ENCODE data around the gene TSPAN9.
A peak's percentile ranks its signal among the peaks of the same experiment; 100 is the strongest.

The TSPAN9 gene

DNA sequence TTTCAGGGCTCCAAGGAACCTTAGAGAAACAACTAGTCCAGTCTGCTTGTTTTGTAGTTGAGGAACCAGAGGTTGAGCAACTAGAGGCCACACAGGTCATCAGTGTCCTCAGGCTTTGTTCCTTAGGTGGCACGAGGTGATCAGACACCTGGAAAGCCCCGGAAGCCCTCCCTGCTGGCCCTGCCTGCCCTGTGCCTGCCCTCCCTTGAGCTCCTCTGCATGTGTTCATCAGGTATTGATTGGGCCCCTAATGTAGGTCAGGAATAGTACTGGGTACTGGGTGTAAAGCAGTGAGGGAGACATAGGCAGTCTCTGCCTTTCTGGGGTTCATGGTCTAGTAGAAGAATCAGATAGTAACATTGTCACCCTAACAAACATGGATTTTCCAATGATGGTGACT lies 114.3 kb downstream of the TSPAN9 start:
- Mint-ChIP-seq H3K4me1 (peaks cover 16% of the 10 kb centered on the region), H3K27me3 (ENCODE audit: low read depth) (peaks cover 12% of the 10 kb centered on the region), H3K4me3 (no peak overlapping the region), H3K27ac (no peak overlapping the region), H3K36me3 (ENCODE audit: low read depth) (no peaks in the 10 kb centered on the region), H3K9me3 (no peaks in the 10 kb centered on the region)
- no peak for TF ChIP-seq CTCF (IDR thresholded peaks at IDR 0.05; ENCODE audit: unreplicated experiment in 3 of 3)

GRCh38 chr12:3192221-3192620 lies 115.0 kb downstream of the TSPAN9 start:
- Mint-ChIP-seq H3K4me3 (no peak overlapping the region), H3K27me3 (ENCODE audit: low read depth) (peaks cover 14% of the 10 kb centered on the region), H3K9me3 (no peaks in the 10 kb centered on the region), H3K27ac (no peak overlapping the region), H3K4me1 (peaks cover 12% of the 10 kb centered on the region), H3K36me3 (ENCODE audit: low read depth) (no peaks in the 10 kb centered on the region)
- no peak for TF ChIP-seq CTCF (IDR thresholded peaks at IDR 0.05; ENCODE audit: unreplicated experiment in 3 of 3)

GRCh38 chr12:3193131-3193530 lies 116.0 kb downstream of the TSPAN9 start:
- Mint-ChIP-seq H3K4me1 (peaks cover 12% of the 10 kb centered on the region), H3K36me3 (ENCODE audit: low read depth) (no peaks in the 10 kb centered on the region), H3K27me3 (ENCODE audit: low read depth) (peaks cover 15% of the 10 kb centered on the region), H3K4me3 (no peak overlapping the region), H3K27ac (no peak overlapping the region), H3K9me3 (no peaks in the 10 kb centered on the region)
- no peak for TF ChIP-seq CTCF (IDR thresholded peaks at IDR 0.05; ENCODE audit: unreplicated experiment in 3 of 3)

DNA sequence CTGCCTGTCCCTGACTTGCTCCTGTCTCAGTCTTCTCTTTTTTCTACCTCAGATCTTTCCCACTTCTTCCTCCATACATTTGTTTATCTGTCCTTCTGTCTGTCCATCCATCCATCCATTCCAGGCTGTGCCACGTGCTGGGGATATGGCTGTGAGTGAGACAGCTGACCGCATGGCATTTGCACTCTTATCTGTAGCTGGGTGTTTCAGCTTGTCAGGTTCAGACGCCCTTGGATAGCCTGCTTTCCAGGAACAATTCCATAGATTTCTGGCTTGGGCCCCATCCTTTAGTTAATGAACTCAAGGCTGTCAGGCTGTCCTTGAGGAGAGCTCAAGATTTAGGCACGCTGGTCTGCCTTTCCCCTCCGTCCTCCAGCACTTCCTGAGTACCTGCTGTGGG lies 116.6 kb downstream of the TSPAN9 start:
- peaks cover 15% of the 10 kb centered on the region for H3K27me3 Mint-ChIP-seq (ENCODE audit: low read depth)
- H3K4me3 Mint-ChIP-seq: no peak overlapping the region
- no peaks in the 10 kb centered on the region for H3K36me3 Mint-ChIP-seq (ENCODE audit: low read depth)
- peaks cover 12% of the 10 kb centered on the region for H3K4me1 Mint-ChIP-seq
- H3K9me3 Mint-ChIP-seq: no peaks in the 10 kb centered on the region
- no peak overlapping the region for H3K27ac Mint-ChIP-seq
- TF ChIP-seq CTCF (IDR thresholded peaks at IDR 0.05; ENCODE audit: unreplicated experiment in 3 of 3): no peak

DNA sequence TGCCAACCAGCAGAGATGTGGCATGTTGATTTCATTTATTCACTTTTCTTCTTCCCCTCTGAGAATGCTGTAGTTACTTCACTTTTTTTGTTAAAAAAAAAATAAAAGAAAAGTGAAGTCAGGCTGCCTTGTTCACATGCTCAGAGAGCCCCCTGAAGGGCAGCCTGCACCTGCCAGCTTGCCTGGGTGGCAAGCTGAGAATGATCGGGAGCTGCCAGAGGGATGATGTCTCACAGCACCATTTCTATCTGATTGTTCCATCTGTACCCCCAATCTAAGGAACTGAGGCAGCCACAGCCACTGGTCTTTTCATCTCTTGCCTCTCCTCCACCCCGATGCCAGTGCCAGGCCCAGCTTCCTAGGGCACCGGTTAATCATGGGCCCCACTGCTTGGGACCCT lies 118.2 kb downstream of the TSPAN9 start:
- TF ChIP-seq CTCF (IDR thresholded peaks at IDR 0.05; ENCODE audit: unreplicated experiment in 3 of 3): no peak
- no peak overlapping the region for H3K4me3 Mint-ChIP-seq

GRCh38 chr12:3195859-3196483 lies 118.8 kb downstream of the TSPAN9 start:
- Mint-ChIP-seq H3K4me1 (peaks cover 12% of the 10 kb centered on the region), H3K36me3 (ENCODE audit: low read depth) (no peaks in the 10 kb centered on the region), H3K27ac (no peak overlapping the region), H3K27me3 (ENCODE audit: low read depth) (peaks cover 25% of the 10 kb centered on the region), H3K4me3 (peak overlapping the region in 2 of 3 experiments; percentile 11 to 12), H3K9me3 (no peaks in the 10 kb centered on the region)
- TF ChIP-seq CTCF (IDR thresholded peaks at IDR 0.05; ENCODE audit: unreplicated experiment in 3 of 3): no peak

More for the DNA sequence above, 118.2 kb downstream of the TSPAN9 start:
- Mint-ChIP-seq H3K4me1 (peaks cover 12% of the 10 kb centered on the region), H3K9me3 (no peaks in the 10 kb centered on the region), H3K27me3 (ENCODE audit: low read depth) (peaks cover 25% of the 10 kb centered on the region), H3K36me3 (ENCODE audit: low read depth) (no peaks in the 10 kb centered on the region), H3K27ac (no peak overlapping the region)
